NCI-H2196 treated with DMSO at 0.1 percent for 48 hours (cell line): ENCODE measurements around the gene ALX1.
"Not testable (repeated sequence)": the region's sequence is repeated elsewhere in the genome, so short reads cannot be mapped to it uniquely, and the experiment has no call there.

Source experiments
- DNase-seq: peaks from one replicate; lab custom pipeline; 2025; ENCODE audit not compliant: unreplicated experiment; lab: John Stamatoyannopoulos, UW

ALX1 gene

GRCh38 chr12:85299053-85299452 lies 19.0 kb downstream of the ALX1 start:
- no peak for DNase-seq

- DNase-seq, result no peak
Measured at GRCh38 chr12:85301051-85301450, 21.0 kb downstream of the ALX1 start.

GRCh38 chr12:85308374-85308773 lies 28.4 kb downstream of the ALX1 start:
- DNase-seq, result no peak

- no peak for DNase-seq
Measured at GRCh38 chr12:85309125-85309566, 29.1 kb downstream of the ALX1 start.

- no peak for DNase-seq
Measured at GRCh38 chr12:85310025-85310424, 30.0 kb downstream of the ALX1 start.

GRCh38 chr12:85310456-85311076 lies 30.5 kb downstream of the ALX1 start:
- no peak for DNase-seq

- not testable (repeated sequence) for DNase-seq
Measured at GRCh38 chr12:85317866-85318636, 38.0 kb downstream of the ALX1 start.

- no peak for DNase-seq
Measured at GRCh38 chr12:85322715-85323114, 42.7 kb downstream of the ALX1 start.

GRCh38 chr12:85325442-85325841 lies 45.4 kb downstream of the ALX1 start:
- DNase-seq, result no peak

- DNase-seq, result no peak
Measured at GRCh38 chr12:85329913-85330312, 49.9 kb downstream of the ALX1 start.

GRCh38 chr12:85348779-85349178 lies 68.8 kb downstream of the ALX1 start:
- DNase-seq, result no peak

GRCh38 chr12:85350356-85350755 lies 70.3 kb downstream of the ALX1 start:
- DNase-seq, result no peak
